Measurements from ENCODE around the gene MATN1. TPM values are rescaled to one million over a fixed set of nuclear protein-coding genes. Genes with fewer than 3 reads are reported as not detected.

MATN1 gene
- total and polyA plus RNA-seq, 4 donors, result 0.19 TPM; not detected in 3

- DNase-seq (ENCODE audit: low spot score), result no peak
- Histone ChIP-seq H3K9me3 (ENCODE audit: control insufficient read depth in 4 of 4, low read length in 3 of 4) (no peaks in the 10 kb centered on the region), H3K27me3 (ENCODE audit: control insufficient read depth in 4 of 4, insufficient read depth in 4 of 4, low read length in 3 of 4) (no peaks in the 10 kb centered on the region), H3K4me3 (ENCODE audit: low read depth in 1 of 3, low read length in 3 of 3) (no peak overlapping the region), H3K27ac (ENCODE audit: low read depth in 1 of 2, low read length in 2 of 2) (no peak overlapping the region), H3K36me3 (ENCODE audit: control insufficient read depth in 4 of 4, insufficient read depth in 3 of 4, low read depth in 1 of 4, low read length in 3 of 4) (peaks cover 0 to 10% (median 4%) of the 10 kb centered on the region in 4 donors), H3K9ac (ENCODE audit: low read depth in 1 of 2, low read length in 2 of 2) (no peak overlapping the region), H3K4me1 (ENCODE audit: control insufficient read depth in 4 of 4, insufficient read depth in 4 of 4, low read length in 3 of 4) (peaks cover 0 to 8% (median 3%) of the 10 kb centered on the region in 4 donors)
- WGBS, result 86% methylated on average over 11 of the region's 11 CpGs
- TF ChIP-seq HNF4A (conservative IDR thresholded peaks at IDR 0.05) (no peak), NR2F2 (IDR thresholded peaks at IDR 0.05) (no peak), ZBTB33 (IDR thresholded peaks at IDR 0.05) (no peak), RXRA (IDR thresholded peaks at IDR 0.05) (no peak), FOXA1 (IDR thresholded peaks at IDR 0.05) (no peak), RAD21 (IDR thresholded peaks at IDR 0.05) (no peak), REST (IDR thresholded peaks at IDR 0.05) (no peak), TAF1 (conservative IDR thresholded peaks at IDR 0.05) (no peak), SP1 (IDR thresholded peaks at IDR 0.05) (no peak), GABPA (IDR thresholded peaks at IDR 0.05 in 1 of 2, conservative IDR thresholded peaks at IDR 0.05 in 1 of 2) (no peak), EGR1 (IDR thresholded peaks at IDR 0.05; ENCODE audit: low read depth in 2 of 2) (no peak), YY1 (IDR thresholded peaks at IDR 0.05) (no peak), MAX (IDR thresholded peaks at IDR 0.05) (no peak), FOXA2 (IDR thresholded peaks at IDR 0.05) (no peak), JUND (IDR thresholded peaks at IDR 0.05) (no peak), CTCF (IDR thresholded peaks at IDR 0.05; ENCODE audit: low read depth, low read length, missing input control) (no peak)
Observed at GRCh38 chr1:30742300-30742962, 19.0 kb upstream of the MATN1 start.
